NCI-H748 (cell line): ENCODE data around the gene ATOH7.
"Not testable (repeated sequence)": the region's sequence is repeated elsewhere in the genome, so short reads cannot be mapped to it uniquely, and the experiment has no call there.

ENCODE experiments used
- DNase-seq: peaks from one replicate; lab custom pipeline; 2025; ENCODE audit not compliant: unreplicated experiment; lab: John Stamatoyannopoulos, UW

Gene ATOH7

DNA sequence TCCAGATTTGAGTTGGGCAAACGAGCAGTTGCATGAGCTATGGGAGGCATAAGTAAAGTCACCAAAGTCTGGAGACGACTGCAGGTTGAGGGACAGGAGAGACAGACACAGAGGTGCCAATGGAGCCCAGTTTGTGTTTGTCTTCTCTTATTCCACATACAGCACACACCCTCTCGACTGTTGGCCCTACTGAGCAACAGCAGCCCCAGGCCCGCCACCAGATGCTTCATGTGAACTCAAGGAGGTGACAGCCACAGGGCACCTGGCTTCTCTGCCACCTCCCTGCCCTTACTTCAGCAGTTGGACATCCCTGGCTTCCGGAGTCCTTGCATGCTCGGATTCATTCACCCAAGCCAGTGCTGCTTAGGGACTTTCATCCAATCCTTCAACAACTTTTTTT, 6.5 kb upstream of the ATOH7 start:
- DNase-seq, result no peak

DNA sequence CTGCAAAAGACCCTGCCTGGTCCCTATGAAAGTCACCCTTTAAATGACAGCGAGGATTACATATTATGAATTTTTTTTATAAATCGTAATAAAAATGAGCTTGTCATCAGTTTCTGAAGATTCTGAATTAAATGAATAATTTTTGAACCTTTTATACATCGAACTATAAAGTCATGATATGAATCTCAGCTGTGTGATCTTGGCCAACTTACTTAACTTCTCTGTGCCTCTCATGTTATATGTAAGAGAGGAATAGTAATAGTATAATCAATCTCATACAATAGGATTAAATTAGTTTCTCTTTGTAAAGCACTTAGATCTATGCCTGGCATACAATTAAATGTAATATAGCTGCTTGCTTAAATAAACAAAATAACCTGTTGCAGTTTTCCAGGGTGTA, 5.3 kb upstream of the ATOH7 start:
- DNase-seq, result no peak

DNA sequence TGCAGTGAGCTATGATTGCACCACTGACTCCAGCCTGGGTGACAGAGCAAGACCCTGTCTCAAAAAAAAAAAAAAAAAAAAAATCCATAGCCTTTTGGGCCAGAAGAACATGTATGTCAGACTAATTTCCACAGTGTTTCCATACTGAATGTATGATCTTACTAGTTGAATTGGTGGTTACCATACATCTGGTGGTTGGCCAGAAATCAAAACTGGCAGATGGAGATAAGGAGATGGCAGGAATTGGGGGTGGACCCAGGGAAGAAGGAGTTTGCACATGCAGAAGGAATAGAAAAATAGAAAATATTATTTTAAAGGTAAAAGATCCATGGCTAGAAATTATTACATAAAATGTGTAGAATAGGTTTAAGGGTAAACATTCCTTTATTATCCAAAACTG, 3.7 kb upstream of the ATOH7 start:
- DNase-seq, result no peak

DNA sequence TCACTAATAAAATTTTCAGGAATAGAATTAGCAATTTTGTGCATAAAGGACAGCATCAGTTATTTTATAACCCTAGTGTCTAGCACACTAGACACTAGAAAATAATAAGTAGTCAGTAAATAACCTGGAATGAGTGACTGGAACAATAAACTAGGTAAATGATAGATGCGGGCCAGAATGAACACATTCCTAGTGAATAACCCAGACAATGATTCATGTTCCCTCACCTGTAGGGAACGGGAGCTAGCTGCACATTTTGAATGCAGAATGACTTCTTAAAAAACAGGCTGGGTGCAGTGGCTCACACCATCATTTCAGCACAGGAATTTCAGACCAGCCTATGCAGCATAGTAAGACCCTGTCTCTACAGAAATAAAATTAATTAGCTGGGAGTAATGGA, 3.2 kb upstream of the ATOH7 start:
- no peak for DNase-seq

DNA sequence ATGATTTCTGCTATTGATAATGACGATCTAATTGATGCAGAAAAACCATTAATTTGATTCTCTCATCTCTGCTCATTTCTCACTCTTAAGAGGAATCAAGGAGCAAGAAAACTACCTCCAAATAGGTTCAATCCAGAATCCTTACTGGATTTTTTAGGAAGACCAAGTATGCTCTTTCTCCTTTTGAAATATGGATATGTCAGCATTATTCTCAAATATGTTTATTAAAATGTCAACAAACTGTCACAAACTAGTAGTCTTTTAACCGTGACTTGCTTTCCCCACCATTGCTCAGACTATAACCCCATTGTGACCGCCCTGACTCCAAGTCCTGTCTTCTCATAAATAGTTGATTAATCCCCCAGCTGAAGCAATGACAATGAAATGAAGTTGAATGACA, 1.1 kb upstream of the ATOH7 start:
- DNase-seq, result no peak

DNA sequence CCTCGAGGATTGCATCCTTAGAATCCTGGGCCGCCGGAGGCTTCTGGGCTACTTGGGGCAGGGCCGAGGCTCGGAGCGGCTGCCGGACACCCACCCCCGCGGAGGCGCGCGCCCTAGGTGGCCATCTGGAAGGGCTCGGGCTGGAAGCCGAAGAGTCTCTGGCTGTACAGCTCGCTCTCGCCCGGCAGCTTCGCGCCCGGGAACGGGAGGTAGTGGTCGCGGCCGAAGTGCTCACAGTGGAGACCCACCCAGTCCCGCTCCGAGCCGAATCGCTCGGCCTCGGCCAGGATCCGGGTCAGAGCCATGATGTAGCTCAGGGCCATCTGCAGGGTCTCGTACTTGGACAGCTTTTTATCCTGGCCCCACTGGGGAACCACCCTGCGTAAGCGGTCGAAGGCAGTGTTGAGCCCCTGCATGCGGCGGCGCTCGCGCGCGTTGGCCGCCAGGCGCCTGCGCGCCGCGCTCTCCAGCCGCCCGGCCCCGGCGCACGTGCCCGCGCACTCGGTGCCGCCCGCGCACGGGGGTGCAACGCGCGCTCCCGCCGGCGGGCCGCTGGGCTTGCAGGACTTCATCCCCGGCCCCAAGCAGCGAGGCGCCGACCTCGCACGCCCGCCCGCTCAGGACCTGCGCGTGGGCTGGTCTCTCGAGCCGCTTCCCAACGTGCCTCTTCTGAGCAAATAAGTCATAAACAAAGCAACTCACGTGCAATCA, 652 bp downstream of the ATOH7 start:
- peak; percentile 87 for DNase-seq

DNA sequence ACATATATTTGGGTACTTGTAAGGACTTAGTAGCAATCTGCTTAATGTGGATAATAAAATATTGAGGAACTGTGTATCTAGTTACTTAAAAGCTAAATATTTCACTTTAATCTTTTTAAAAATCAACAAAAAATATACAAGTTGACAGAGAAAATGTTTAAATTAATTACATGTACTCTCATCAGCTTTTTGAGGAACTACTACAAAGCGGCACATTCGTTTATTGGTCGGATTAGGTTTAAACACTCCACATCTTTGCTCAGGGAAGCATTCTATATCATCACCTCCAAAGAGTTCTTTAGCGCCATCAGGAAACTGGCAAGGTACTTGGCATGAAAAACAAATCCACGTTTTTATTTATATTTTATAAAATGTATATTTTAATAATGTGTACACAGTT, 1.6 kb downstream of the ATOH7 start:
- no peak for DNase-seq

DNA sequence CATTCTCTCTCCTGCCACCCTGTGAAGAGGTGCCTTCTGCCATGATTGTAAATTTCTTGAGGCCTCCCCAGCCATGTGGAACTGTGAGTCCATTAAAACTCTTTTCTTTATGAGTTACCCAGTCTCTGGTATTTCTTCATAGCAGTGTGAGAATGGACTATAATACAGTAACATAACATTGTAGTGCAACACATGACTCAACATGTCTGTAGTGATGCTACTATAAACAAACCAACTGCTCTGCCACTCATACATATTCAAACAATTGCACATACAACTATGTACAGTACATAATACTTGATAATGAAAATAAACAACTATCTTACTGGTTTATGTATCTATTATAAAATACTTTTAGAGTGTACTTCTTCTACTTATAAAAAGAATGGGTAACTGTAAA, 7.1 kb downstream of the ATOH7 start:
- no peak for DNase-seq

DNA sequence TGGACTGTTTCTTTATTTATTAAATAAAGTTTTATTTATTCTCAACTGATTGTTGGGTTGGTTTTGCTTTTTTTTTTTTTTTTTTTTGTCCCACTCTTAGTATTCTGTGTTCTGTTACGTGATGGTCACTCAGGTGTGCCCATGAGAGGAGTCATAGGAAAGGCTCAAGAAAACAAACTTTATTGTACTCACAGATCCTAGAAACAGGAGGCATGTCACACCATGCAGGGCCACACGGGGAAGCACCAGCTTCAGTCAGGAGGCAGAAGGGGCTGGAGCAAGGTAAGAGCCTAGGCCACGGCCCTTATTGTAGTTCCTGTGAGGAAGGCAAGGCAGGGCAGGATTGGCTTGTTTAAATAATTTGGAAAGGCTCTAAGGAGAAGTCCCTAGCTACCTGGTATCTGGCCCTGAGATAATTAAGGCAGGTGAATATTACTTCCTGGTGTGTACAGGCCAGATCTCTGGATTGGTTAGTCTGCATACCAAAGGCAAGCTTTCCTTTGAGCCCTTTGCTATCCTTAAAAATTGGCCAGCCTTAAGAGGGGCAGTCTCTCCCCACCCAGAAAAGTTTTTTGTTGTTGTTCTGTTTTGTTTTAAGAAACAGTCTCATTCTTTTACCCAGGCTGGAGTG, 8.3 kb downstream of the ATOH7 start:
- no peak for DNase-seq

DNA sequence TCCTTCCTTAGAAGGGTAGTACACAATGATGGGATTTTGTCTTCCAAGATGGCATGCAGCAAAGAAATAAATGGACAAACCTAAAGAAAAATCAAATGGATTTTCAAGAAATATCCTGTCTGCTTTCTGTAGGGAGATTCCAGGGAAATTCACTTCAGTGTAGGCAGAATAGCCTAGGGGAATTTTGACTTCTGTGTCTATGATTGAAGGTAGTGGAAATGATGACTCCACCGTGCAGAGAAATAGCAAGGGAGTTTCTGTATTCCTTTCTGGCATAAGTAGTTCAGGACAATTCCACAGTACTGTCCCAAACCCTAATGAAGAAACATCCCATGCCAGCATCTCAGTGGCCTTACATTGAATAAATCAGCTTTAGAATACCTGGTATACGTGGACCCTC, 9.5 kb downstream of the ATOH7 start:
- no peak for DNase-seq

DNA sequence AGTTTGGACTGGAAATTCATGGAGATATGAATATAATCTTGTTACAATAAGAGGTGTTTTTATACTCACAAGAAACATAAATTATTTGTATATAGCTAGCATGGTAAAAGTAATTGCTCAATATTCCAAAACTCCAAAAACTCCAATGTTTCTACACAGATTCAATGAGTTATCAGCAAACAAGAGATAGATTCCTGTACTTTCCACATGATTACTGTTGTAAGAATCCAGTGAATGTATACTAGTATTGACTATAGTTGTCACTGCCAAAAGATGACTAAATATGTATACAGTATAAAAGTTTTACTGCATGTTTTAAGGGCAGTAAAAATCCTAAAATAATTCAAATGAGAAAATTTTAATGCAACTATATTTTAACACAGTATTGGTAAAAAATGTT, 10.7 kb downstream of the ATOH7 start:
- DNase-seq, result no peak

DNA sequence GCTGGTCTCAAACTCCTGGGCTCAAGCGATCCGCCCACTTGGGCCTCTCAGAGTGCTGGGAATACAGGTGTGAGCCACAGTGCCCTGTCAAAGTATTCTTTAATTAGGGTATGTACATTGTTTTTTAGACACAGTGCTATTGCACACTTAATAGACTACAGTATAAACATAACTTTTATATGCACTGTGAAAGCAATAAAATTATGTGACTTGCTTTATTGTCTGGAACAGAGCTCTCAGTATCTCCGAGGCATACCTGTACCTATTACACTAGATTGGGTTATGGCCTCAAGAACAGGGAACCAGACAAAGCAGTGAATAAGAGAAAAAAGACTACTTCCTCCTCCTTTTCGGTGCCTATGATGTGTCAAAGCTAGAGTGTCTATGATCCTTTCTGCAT, 13.1 kb downstream of the ATOH7 start:
- no peak for DNase-seq

DNA sequence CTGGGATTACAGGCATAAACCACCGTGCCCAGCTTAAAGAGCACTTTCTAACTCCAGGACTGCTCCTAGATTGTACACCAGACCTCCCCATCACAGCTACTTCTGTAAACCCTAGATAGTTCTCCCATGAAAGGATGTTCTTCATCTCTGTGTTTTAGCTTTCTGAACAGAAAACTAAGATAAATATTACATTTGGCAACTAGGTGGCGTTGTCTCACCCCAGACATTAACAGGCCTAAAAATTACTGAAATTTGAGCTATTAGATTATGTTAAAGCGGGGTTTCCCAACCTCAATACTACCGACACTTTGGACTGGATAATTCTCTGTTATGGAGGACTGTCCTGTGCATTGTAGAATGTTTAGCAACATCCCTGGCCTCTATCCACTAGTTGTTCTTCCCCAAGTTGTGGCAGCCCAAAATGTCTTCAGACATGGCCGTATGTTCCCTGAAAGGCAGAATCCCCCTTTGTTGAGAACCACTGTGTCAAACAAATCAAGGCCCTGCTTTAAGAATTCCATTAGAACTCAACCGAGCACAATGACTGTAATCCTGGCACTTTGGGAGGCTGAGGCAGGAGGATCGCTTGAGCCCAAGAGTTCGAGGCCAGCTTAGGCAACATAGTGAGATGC, 19.1 kb downstream of the ATOH7 start:
- DNase-seq, result peak; percentile 26

DNA sequence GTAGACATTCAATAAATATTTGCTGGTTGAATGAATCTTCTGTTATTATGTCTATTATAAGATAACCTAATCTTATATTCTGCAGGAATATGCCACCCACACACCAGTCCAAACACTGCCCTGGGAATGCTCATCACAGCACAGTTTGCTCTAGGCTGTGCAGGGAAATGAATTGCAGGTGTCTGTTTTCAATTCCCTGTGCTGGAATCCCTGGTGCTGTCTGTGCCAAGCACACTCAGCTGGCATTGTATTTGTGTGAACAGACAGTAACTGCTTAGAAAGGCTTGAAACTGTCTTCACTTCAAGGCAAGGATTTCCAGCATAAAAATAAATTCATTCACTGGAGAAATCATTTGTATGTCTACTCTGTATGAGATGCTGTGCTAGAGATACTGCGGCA, 20.2 kb downstream of the ATOH7 start:
- DNase-seq, result no peak

DNA sequence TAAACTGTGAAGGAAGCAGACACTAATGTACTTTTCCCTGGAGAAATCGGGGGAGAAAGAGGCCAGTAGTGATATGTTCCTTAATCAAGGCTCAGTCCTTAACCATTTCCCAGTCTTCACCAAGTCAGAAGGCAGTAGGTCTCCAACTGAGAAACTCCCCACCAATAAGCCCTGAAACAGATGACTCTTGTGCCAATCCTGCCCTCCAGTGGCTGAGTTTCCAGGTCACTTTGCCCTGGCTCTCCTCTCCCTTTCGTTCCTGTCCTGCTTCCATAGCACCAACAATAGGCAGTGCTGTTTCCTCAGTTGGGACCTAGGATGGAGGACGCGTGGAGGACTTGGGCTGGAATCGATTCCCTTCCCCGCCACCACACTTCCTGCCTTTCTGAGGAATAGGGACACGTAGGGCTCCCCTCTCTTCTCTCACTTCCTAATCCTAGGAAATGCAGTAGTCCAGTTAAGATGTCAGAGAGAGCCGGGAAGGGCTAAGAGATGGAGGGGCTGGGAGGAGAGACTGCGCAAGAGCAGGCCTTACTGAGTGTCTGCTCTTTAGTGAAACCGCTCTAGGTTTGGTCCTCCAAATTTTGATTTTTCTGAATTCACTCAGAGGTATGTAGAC, 23.4 kb downstream of the ATOH7 start:
- peak; percentile 32 for DNase-seq

DNA sequence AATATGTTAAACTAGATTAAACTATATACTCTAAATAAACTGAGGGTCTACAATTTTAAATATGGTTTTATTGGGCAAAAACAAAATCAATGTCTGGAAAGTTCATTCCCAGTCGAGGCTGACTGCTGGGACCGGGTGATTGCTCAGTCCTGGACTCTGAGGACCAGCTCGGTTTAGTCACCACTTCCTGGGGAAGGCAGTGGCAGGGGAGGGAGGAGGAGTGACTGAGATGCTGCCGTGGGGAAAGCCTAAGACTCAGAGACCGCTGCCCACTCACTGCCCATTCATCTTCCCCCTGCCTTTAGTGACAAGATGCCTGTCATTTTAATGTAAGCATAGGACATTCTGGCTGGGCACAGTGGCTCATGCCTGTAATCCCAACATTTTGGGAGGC, 29.0 kb downstream of the ATOH7 start:
- DNase-seq, result no peak

DNA sequence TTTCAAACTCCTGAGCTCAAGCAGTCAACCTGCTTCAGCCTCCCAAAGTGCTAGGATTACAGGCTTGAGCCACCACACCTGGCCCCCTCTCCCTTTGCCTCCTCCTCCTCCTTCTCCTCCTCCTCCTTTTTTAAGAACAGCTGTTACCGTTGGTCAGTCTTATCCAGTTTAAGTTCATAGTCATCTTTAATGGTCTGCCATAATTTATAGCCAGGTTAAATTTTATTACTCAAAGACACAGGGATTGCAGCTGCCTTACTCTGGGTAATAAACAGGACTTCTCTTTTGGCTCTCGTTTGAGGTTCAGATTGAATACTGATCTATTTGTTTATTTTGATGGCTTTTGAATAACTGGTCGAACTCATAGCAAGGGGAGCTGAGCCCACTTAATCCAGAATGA, 35.2 kb downstream of the ATOH7 start:
- DNase-seq, result no peak

DNA sequence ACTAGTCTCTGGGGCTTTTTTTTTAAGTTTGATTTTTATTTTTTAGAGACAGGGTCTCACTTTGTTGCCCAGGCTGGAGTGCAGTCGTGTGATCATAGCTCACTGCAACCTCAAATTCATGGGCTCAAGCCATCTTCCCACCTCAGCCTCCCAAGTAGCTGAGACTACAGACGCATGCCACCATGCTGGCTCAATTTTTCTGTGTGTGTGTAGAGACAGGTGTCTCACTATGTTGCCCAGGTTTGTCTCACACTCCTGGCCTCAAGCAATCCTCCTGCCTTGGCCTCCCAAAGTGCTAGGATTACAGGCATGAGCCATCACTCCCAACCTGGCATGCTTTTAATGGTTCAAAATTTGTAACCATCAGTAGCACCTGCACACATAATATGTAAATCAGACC, 36.1 kb downstream of the ATOH7 start:
- DNase-seq, result not testable (repeated sequence)

DNA sequence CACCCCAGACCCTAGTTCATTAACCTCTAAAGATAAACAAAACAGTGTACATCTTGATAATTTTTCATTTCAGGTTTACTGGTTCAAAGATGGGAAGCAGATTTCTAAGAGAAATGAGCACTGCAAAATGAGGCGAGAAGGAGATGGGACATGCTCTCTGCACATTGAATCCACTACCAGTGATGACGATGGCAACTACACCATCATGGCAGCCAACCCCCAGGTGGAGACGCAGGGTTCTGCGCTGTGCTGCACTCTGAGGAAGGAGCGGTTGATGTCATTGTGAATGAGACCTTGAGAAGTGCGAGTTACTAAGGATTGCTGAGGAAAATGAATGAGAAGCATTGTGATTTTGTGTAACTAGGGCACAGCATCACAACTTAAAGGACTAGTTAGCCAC, 37.6 kb downstream of the ATOH7 start:
- DNase-seq, result no peak

DNA sequence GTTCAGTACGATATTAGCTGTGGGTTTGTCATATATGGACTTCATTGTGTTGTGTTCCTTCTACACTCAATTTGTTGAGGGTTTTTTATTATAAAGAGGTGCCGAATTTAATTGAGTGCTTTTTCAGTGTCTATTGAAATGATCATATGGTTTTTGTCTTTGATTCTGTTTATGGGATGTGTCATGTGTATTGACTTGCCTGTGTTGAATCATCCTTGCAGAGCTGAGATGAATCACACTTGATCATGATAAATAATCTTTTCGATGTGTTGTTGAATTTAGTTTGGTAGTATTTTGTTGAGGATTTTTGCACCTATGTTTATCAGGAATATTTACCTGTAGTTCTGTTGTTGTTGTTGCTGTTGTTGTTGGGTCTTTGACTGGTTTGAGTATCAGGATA, 39.8 kb downstream of the ATOH7 start:
- no peak for DNase-seq

DNA sequence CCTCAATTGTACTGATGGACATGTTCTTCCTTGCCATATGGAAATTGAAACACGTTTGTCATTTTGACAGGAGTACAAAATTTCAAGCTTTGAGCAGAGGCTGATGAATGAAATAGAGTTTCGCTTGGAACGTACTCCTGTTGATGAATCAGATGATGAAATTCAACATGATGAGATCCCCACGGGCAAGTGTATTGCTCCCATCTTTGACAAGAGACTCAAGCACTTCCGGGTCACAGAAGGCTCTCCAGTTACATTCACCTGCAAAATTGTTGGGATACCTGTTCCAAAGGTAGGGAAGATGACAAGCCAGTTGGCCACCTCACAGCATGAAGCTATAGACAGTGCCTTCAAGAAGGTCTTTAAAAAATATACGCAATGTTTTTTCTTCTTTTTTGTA, 43.1 kb downstream of the ATOH7 start:
- no peak for DNase-seq

DNA sequence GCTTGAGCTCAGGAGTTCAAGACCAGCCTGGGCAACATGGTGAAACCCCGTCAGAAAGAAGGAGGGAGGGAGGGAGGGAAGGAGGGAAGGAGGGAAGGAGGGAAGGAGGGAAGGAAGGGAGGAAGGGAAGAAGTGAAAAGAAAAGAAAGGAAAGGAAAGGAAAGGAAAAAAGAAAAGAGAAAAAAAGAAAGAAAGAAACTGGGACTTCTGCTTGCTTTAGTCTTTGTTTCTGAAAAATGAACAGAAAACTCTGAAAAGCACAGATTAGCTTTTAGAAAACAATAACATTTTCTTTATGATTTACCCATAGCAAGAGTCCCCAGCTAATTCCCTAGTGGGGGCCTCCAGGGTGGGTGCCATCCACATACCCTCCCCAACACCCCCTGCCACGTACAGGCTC, 46.8 kb downstream of the ATOH7 start:
- DNase-seq, result no peak
